Adrenal gland (tissue), 12 donors: ENCODE results near the gene ADGRL1. TPM values are rescaled to one million over a fixed set of nuclear protein-coding genes. Genes with fewer than 3 reads are reported as not detected.
A peak's percentile ranks its signal among the peaks of the same experiment; 100 is the strongest.

Source experiments
- DNase-seq, 7 donors: peaks; one replicate each; pipeline ENCODE4 v3.0.0-alpha.2; 2019 to 2020
- H3K27ac ChIP-seq, 5 donors: fragments of 200-600 bp; sonication (generic) in 4 of 5; 1 replicate in 3 of 5; 2 replicates in 2 of 5; pipeline versions ENCODE4 v1.5.1 to v1.8.0; 2016 to 2020; ENCODE audit warnings: mild to moderate bottlenecking in 1 of 5
- H3K27me3 ChIP-seq: fragments of 200-600 bp; 2 replicates; pipeline ENCODE4 v1.8.0; 2021
- H3K36me3 ChIP-seq, 2 donors: fragments of 200-600 bp; replicated peaks in 1 of 2; 1 replicate in 1 of 2; 2 replicates in 1 of 2; pipeline versions ENCODE4 v1.5.1 to v1.8.0; 2018 to 2022
- H3K4me1 ChIP-seq, 2 donors: fragments of 200-600 bp; replicated peaks in 1 of 2; 1 replicate in 1 of 2; 2 replicates in 1 of 2; pipeline versions ENCODE4 v1.5.1 to v1.8.0; 2018 to 2021
- H3K4me3 ChIP-seq, 4 donors: fragments of 200-600 bp; sonication (generic) in 3 of 4; one replicate each; pipeline ENCODE4 v1.5.1; 2016 to 2018
- H3K9me3 ChIP-seq, 3 donors: fragments of 200-600 bp; sonication (generic) in 1 of 3; replicated peaks in 1 of 3; 1 replicate in 2 of 3; 2 replicates in 1 of 3; pipeline versions ENCODE4 v1.5.1 to v1.8.0; 2016 to 2021
- CTCF ChIP-seq, 6 experiments: fragments of 450-650 bp in 4 of 6; fragments of 200-600 bp in 2 of 6; sonication (generic) in 1 of 6; IDR thresholded peaks; 1 replicate in 5 of 6; 2 replicates in 1 of 6; pipeline versions ENCODE4 v1.5.1 to v1.8.0; 2016 to 2021; ENCODE audit warnings: antibody characterized with exemption in 6 of 6, mild to moderate bottlenecking in 2 of 6, moderate library complexity in 1 of 6
- POLR2A ChIP-seq, 2 donors: fragments of 450-650 bp; IDR thresholded peaks; one replicate each; pipeline ENCODE4 v1.6.1; 2017; ENCODE audit warnings: antibody characterized with exemption in 2 of 2, mild to moderate bottlenecking in 2 of 2, moderate library complexity in 1 of 2
- WGBS, 4 donors: extraction: QIAGEN DNeasy Blood & Tissue Kit in 2 of 4; methylation state at CpG; one replicate each; pipeline versions ENCODE4 v1.1.5 to v1.1.7; 2013 to 2017; 5-methylcytosine and 5-hydroxymethylcytosine counted together
- intact Hi-C, 2 donors: fragments of 100-400 bp; cut with DNase I; formaldehyde crosslinking; loops; one replicate each; pipeline versions ENCODE4 v1.14.1 to v1.15.0; 2022 to 2023
- polyA plus RNA-seq, 3 donors: library from polyadenylated mRNA; stranded (reverse); fragments of 200-250 nt in 2 of 3; fragments of 350-450 nt in 1 of 3; fragmentation: Illumina TruSeq in 1 of 3; extraction: RNeasy Lipid Tissue Mini Kit (QIAGEN cat#74804) in 1 of 3; gene quantifications; one replicate each; pipeline ENCODE4 v1.2.3, GENCODE V29; 2013 to 2014
- total RNA-seq, 9 donors: library from RNA; depleted of rRNA in 4 of 9; stranded (reverse); fragments of >200 nt in 4 of 9; fragments of 120-200 nt in 1 of 9; fragmentation: NEBNext Ultra II Directional in 1 of 9; extraction: Animal tissue kit (Norgen Biotek cat#: 25700) in 1 of 9; gene quantifications; one replicate each; pipeline versions ENCODE4 v1.1.0 to v1.2.4, GENCODE V29; 2013 to 2023
- donor health status: healthy with polysubstance abuse.
- donor health status: Bipolar disorder and iron deficiency.
- donor health status: DM: yes; HTN: yes; CAD: no.
- donor health status: DM: no; HTN: no; CAD: no.
- donor health status: DM: no; HTN: no; CAD: no.
- donor health status: DM: yes; HTN: yes; CAD: no.

The ADGRL1 gene
- total and polyA plus RNA-seq, 12 donors, result 2.2 to 25.7 (median 13.0) TPM

- TF ChIP-seq POLR2A (IDR thresholded peaks at IDR 0.05), result no peak
- TF ChIP-seq CTCF (IDR thresholded peaks at IDR 0.05), result no peak
- DNase-seq, result peak in 6 of 7 donors; percentile 75 to 87 (median 81)
- H3K36me3 ChIP-seq, result no peaks in the 10 kb centered on the region
- H3K4me3 ChIP-seq, result no peak overlapping the region
- no peaks in the 10 kb centered on the region for H3K27me3 ChIP-seq
- intact Hi-C loops, result no loop called here
- no peaks in the 10 kb centered on the region for H3K9me3 ChIP-seq
- H3K27ac ChIP-seq, result peak overlapping the region in 4 of 5 donors; percentile 3 to 73 (median 56)
- peaks cover 15 to 27% of the 10 kb centered on the region in 2 donors for H3K4me1 ChIP-seq
- 37 to 57% (median 53%) methylated on average over 4 of the region's 4 CpGs for WGBS, 4 donors
Measured at GRCh38 chr19:14127929-14128509, 78.0 kb downstream of the ADGRL1 start.

GRCh38 chr19:14127176-14127575, 78.8 kb downstream of the ADGRL1 start:
- 37 to 41% (median 39%) methylated on average over 8 of the region's 8 CpGs; no CpG with 5 or more reads in 1 of the 4 donors for WGBS, 4 donors
- peak in 6 of 7 donors; percentile 48 to 80 (median 68) for DNase-seq
- TF ChIP-seq CTCF (IDR thresholded peaks at IDR 0.05) (no peak), POLR2A (IDR thresholded peaks at IDR 0.05) (peak in 1 of 2 donors; percentile 14)
- no peak overlapping the region for H3K4me3 ChIP-seq
- intact Hi-C loops, result no loop called here
- no peaks in the 10 kb centered on the region for H3K9me3 ChIP-seq
- H3K4me1 ChIP-seq, result peaks cover 15 to 27% of the 10 kb centered on the region in 2 donors
- no peaks in the 10 kb centered on the region for H3K27me3 ChIP-seq
- H3K36me3 ChIP-seq, result no peaks in the 10 kb centered on the region
- H3K27ac ChIP-seq, result peak overlapping the region in 4 of 5 donors; percentile 3 to 73 (median 50)

- no peak for TF ChIP-seq CTCF (IDR thresholded peaks at IDR 0.05)
- no peak for TF ChIP-seq POLR2A (IDR thresholded peaks at IDR 0.05)
- Histone ChIP-seq H3K27ac (no peak overlapping the region), H3K36me3 (no peaks in the 10 kb centered on the region), H3K4me1 (peaks cover 27 to 34% of the 10 kb centered on the region in 2 donors), H3K4me3 (no peak overlapping the region), H3K27me3 (no peaks in the 10 kb centered on the region), H3K9me3 (no peaks in the 10 kb centered on the region)
- no peak for DNase-seq
- intact Hi-C loops, result no loop called here
- 89 to 96% (median 95%) methylated on average over 6 of the region's 6 CpGs for WGBS, 4 donors
Measured at GRCh38 chr19:14122924-14123323, 83.0 kb downstream of the ADGRL1 start.

GRCh38 chr19:14120497-14120780, 85.5 kb downstream of the ADGRL1 start:
- intact Hi-C loops, result no loop called here
- Histone ChIP-seq H3K4me1 (peaks cover 30 to 36% of the 10 kb centered on the region in 2 donors), H3K27me3 (no peaks in the 10 kb centered on the region), H3K36me3 (no peaks in the 10 kb centered on the region), H3K9me3 (no peaks in the 10 kb centered on the region), H3K27ac (peak overlapping the region in 3 of 5 donors; percentile 97 to 100 (median 100)), H3K4me3 (no peak overlapping the region)
- TF ChIP-seq CTCF (IDR thresholded peaks at IDR 0.05) (no peak), POLR2A (IDR thresholded peaks at IDR 0.05) (no peak)
- 91 to 97% (median 94%) methylated on average over 7 of the region's 7 CpGs for WGBS, 4 donors
- no peak for DNase-seq
